HepG2 (cell line): ENCODE results near the gene PIKFYVE. TPM values are rescaled to one million over a fixed set of nuclear protein-coding genes. Genes with fewer than 3 reads are reported as not detected.

Experiments
- ATF1 ChIP-seq: IDR thresholded peaks from 2 replicates; pipeline ENCODE4 v1.6.1; 2016; ENCODE audit warnings: mild to moderate bottlenecking, control low read depth
- BORCS8-MEF2B ChIP-seq: sonication (generic); formaldehyde crosslinking; IDR thresholded peaks from 2 replicates; pipeline ENCODE4 v1.8.0; 2022; ENCODE audit warnings: mild to moderate bottlenecking, missing genetic modification reagents
- CC2D1A ChIP-seq: sonication (generic); formaldehyde crosslinking; IDR thresholded peaks from 2 replicates; pipeline ENCODE4 v1.8.1; 2023; ENCODE audit warnings: mild to moderate bottlenecking, missing genetic modification reagents
- EED ChIP-seq: sonication (generic); formaldehyde crosslinking; IDR thresholded peaks from 2 replicates; pipeline ENCODE4 v1.5.0; 2020; ENCODE audit warnings: mild to moderate bottlenecking, missing genetic modification reagents
- GPN1 ChIP-seq: sonication (generic); formaldehyde crosslinking; IDR thresholded peaks from 2 replicates; pipeline ENCODE4 v1.5.1; 2020; ENCODE audit warnings: missing genetic modification reagents, borderline replicate concordance
- IRF2 ChIP-seq: IDR thresholded peaks from 2 replicates; pipeline ENCODE4 v1.6.1; 2018; ENCODE audit warnings: missing genetic modification reagents, missing compliant biosample characterization
- NBN ChIP-seq: fragments of 450-650 bp; conservative IDR thresholded peaks from 2 replicates; pipeline ENCODE4 v1.6.1; 2017
- NR0B2 ChIP-seq: sonication (generic); formaldehyde crosslinking; IDR thresholded peaks from 2 replicates; pipeline ENCODE4 v1.4.0; 2020; ENCODE audit warnings: mild to moderate bottlenecking, missing genetic modification reagents
- SMYD3 ChIP-seq: sonication (generic); formaldehyde crosslinking; IDR thresholded peaks from 2 replicates; pipeline ENCODE4 v1.8.1; 2023; ENCODE audit warnings: mild to moderate bottlenecking, missing genetic modification reagents
- TBL1XR1 ChIP-seq: fragments of 150-350 bp; IDR thresholded peaks from 2 replicates; pipeline ENCODE4 v1.6.1; 2014; ENCODE audit warnings: borderline replicate concordance, low read length; ENCODE audit not compliant: partially characterized antibody
- TOE1 ChIP-seq: sonication (generic); formaldehyde crosslinking; IDR thresholded peaks from 2 replicates; pipeline ENCODE4 v1.4.0; 2020; ENCODE audit warnings: mild to moderate bottlenecking, missing genetic modification reagents
- ZBTB44 ChIP-seq: sonication (generic); formaldehyde crosslinking; IDR thresholded peaks from 2 replicates; pipeline ENCODE4 v1.4.0; 2020; ENCODE audit warnings: missing genetic modification reagents
- ZNF235 ChIP-seq: sonication (generic); formaldehyde crosslinking; IDR thresholded peaks from 2 replicates; pipeline ENCODE4 v1.8.1; 2023; ENCODE audit warnings: mild to moderate bottlenecking, missing genetic modification reagents, borderline replicate concordance
- ZNF260 ChIP-seq: sonication (generic); formaldehyde crosslinking; IDR thresholded peaks from 2 replicates; pipeline ENCODE4 v1.4.0; 2020; ENCODE audit warnings: missing genetic modification reagents, low read depth, mild to moderate bottlenecking, borderline replicate concordance
- ZNF709 ChIP-seq: sonication (generic); formaldehyde crosslinking; IDR thresholded peaks from 2 replicates; pipeline ENCODE4 v1.5.0; 2020; ENCODE audit warnings: mild to moderate bottlenecking, missing genetic modification reagents
- ZNF713 ChIP-seq: sonication (generic); formaldehyde crosslinking; IDR thresholded peaks from 2 replicates; pipeline ENCODE4 v1.4.0; 2020; ENCODE audit warnings: mild to moderate bottlenecking, missing genetic modification reagents
- ZNF749 ChIP-seq: sonication (generic); formaldehyde crosslinking; IDR thresholded peaks from 2 replicates; pipeline ENCODE4 v1.8.0; 2022; ENCODE audit warnings: mild to moderate bottlenecking, missing genetic modification reagents, moderate library complexity, borderline replicate concordance
- ZNF761 ChIP-seq: sonication (generic); formaldehyde crosslinking; conservative IDR thresholded peaks from 2 replicates; pipeline ENCODE4 v1.4.0; 2020; ENCODE audit warnings: mild to moderate bottlenecking, missing genetic modification reagents
- polyA plus RNA-seq, 8 experiments: library from polyadenylated mRNA; depleted of rRNA in 3 of 8; stranded (reverse) in 7 of 8; unstranded in 1 of 8; fragments of >200 nt; fragmentation: Illumina TruSeq in 4 of 8; extraction: Trizol in 4 of 8; gene quantifications; 2 replicates each; pipeline versions ENCODE4 v1.2.1 to v1.2.3, GENCODE V29; 2011 to 2016; ENCODE audit warnings: low read depth in 4 of 8, missing spikeins in 1 of 8, mixed read lengths in 1 of 8; ENCODE audit not compliant: insufficient read depth in 1 of 8
- total RNA-seq, 5 experiments: library from RNA; depleted of rRNA; stranded (reverse); fragments of >200 nt; fragmentation: Illumina TruSeq; extraction: Trizol; gene quantifications; 2 replicates each; pipeline ENCODE4 v1.2.3, GENCODE V29; 2016; ENCODE audit warnings: low read depth in 1 of 5
- TF ChIP-seq, protein P1 (sequence below): sonication (generic); formaldehyde crosslinking; IDR thresholded peaks from 2 replicates; pipeline ENCODE4 v1.9.0; 2021; ENCODE audit warnings: missing genetic modification reagents, borderline replicate concordance
- TF ChIP-seq, protein P2 (sequence below): sonication (generic); formaldehyde crosslinking; IDR thresholded peaks from 2 replicates; pipeline ENCODE4 v1.8.1; 2022; ENCODE audit warnings: mild to moderate bottlenecking, missing genetic modification reagents
- TF ChIP-seq, protein P3 (sequence below): sonication (generic); formaldehyde crosslinking; conservative IDR thresholded peaks from 2 replicates; pipeline ENCODE4 v1.4.0; 2020; ENCODE audit warnings: missing genetic modification reagents

The PIKFYVE gene
- total and polyA plus RNA-seq, 2 of the 13 experiments (the other 11 are each of a cell fraction or from before 2014, with no cell fraction given), result 20.2 to 21.7 TPM

GRCh38 chr2:208254118-208254870 lies 11.8 kb upstream of the PIKFYVE start (continued):
- TF ChIP-seq ZBTB44 (CRISPR knock-in tag), result no peak
- no peak for TF ChIP-seq GPN1 (CRISPR knock-in tag)
- TF ChIP-seq NBN, result no peak
- TF ChIP-seq ZNF260, result no peak
- peak; percentile 25 for TF ChIP-seq EED (CRISPR knock-in tag)
- peak; percentile 81; the same call in 1 of the 2 replicates for TF ChIP-seq ZNF709 (CRISPR knock-in tag)
- 0 out of 2 replicates have a peak, but pooled peaks have one; percentile 16 for TF ChIP-seq CC2D1A (CRISPR knock-in tag)
- TF ChIP-seq TOE1, result no peak; the same call in 1 of the 2 replicates
- TF ChIP-seq, protein P1, sequence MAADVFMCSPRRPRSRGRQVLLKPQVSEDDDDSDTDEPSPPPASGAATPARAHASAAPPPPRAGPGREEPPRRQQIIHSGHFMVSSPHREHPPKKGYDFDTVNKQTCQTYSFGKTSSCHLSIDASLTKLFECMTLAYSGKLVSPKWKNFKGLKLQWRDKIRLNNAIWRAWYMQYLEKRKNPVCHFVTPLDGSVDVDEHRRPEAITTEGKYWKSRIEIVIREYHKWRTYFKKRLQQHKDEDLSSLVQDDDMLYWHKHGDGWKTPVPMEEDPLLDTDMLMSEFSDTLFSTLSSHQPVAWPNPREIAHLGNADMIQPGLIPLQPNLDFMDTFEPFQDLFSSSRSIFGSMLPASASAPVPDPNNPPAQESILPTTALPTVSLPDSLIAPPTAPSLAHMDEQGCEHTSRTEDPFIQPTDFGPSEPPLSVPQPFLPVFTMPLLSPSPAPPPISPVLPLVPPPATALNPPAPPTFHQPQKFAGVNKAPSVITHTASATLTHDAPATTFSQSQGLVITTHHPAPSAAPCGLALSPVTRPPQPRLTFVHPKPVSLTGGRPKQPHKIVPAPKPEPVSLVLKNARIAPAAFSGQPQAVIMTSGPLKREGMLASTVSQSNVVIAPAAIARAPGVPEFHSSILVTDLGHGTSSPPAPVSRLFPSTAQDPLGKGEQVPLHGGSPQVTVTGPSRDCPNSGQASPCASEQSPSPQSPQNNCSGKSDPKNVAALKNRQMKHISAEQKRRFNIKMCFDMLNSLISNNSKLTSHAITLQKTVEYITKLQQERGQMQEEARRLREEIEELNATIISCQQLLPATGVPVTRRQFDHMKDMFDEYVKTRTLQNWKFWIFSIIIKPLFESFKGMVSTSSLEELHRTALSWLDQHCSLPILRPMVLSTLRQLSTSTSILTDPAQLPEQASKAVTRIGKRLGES (CRISPR knock-in tag), result 0 out of 2 replicates have a peak, but pooled peaks have one; percentile 68
- peak; percentile 92 for TF ChIP-seq ZNF749 (CRISPR knock-in tag)
- TF ChIP-seq, protein P2, sequence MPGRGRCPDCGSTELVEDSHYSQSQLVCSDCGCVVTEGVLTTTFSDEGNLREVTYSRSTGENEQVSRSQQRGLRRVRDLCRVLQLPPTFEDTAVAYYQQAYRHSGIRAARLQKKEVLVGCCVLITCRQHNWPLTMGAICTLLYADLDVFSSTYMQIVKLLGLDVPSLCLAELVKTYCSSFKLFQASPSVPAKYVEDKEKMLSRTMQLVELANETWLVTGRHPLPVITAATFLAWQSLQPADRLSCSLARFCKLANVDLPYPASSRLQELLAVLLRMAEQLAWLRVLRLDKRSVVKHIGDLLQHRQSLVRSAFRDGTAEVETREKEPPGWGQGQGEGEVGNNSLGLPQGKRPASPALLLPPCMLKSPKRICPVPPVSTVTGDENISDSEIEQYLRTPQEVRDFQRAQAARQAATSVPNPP (CRISPR knock-in tag), result peak; percentile 53; the same call in 1 of the 2 replicates
- TF ChIP-seq SMYD3, result 0 out of 2 replicates have a peak, but pooled peaks have one; percentile 34
- no peak; the same call in 1 of the 2 replicates for TF ChIP-seq ZNF235
- TF ChIP-seq ZNF761 (CRISPR knock-in tag), result peak; percentile 2; the same call in 1 of the 2 replicates
- TF ChIP-seq, protein P3, sequence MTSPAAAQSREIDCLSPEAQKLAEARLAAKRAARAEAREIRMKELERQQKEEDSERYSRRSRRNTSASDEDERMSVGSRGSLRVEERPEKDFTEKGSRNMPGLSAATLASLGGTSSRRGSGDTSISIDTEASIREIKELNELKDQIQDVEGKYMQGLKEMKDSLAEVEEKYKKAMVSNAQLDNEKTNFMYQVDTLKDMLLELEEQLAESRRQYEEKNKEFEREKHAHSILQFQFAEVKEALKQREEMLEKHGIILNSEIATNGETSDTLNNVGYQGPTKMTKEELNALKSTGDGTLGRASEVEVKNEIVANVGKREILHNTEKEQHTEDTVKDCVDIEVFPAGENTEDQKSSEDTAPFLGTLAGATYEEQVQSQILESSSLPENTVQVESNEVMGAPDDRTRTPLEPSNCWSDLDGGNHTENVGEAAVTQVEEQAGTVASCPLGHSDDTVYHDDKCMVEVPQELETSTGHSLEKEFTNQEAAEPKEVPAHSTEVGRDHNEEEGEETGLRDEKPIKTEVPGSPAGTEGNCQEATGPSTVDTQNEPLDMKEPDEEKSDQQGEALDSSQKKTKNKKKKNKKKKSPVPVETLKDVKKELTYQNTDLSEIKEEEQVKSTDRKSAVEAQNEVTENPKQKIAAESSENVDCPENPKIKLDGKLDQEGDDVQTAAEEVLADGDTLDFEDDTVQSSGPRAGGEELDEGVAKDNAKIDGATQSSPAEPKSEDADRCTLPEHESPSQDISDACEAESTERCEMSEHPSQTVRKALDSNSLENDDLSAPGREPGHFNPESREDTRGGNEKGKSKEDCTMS, result no peak
- peak; percentile 90 for TF ChIP-seq BORCS8-MEF2B (CRISPR knock-in tag)
- TF ChIP-seq IRF2 (CRISPR knock-in tag), result peak; percentile 95
- peak; percentile 88; the same call in 1 of the 2 replicates for TF ChIP-seq NR0B2 (CRISPR knock-in tag)
- TF ChIP-seq ATF1 (CRISPR knock-in tag), result no peak
- 0 out of 2 replicates have a peak, but pooled peaks have one; percentile 52 for TF ChIP-seq ZNF713 (CRISPR knock-in tag)
- TF ChIP-seq TBL1XR1, result peak; percentile 9
